Stimulated activated CD4-positive, alpha-beta T cell treated with anti-CD3 and anti-CD28 coated beads, Interleukin-1b, Interleukin-23, amount 100 ng/mL, for 4 hours (primary cell): ENCODE data around the gene CTTN.

ENCODE experiments used
- DNase-seq, 2 donors: peaks; one replicate each; pipeline ENCODE4 v3.0.0-alpha.2; 2020; ENCODE audit warnings: low read depth in 2 of 2

The CTTN gene

DNA sequence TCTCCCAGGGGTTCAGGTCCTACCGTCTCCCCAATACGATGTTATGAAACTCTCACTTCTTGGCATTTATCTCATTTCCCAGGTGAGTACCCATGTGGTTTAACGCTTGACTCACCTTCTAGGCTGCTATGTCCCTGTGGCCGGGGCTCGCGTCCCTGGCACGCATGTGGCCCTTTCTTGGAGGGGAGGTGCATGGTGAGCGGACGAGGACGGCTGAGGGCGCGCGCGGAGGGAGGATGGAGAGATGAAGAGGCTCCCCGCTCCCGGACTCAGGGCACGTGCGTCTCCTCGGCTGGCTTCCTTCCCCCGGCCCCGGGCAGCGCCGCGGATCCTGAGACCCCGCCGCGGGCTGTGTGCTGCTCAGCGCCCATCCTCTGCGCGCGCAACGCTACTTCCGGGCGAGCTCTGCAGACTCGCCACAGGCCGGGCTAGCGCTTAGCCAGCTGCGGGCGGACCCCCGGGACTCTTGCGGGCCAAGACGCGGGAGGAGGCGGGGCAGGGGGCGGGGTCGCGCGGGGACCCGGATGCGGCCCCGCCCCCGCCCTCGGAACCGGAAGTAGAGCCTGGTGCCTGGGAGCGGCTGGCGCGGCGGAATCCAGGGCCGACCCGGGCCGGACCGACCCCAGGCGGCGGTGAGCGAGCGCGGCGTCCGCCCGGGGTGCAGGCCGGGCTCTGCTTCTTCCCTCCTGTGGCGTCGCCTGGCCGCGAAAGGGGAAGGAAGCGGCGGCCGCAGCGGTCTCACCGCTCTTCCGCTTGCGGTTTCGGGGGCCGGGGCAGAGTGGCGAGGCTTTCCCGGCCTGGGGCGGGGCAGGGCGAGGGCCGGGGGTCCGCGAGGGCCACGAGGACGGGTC, at the start of gene CTTN:
CTTN (plus strand) TSS at position 547 of the 851 bp plus-strand sequence. CDS start 8,769 bp downstream, outside the sequence.
- peak; percentile 60 to 85 for DNase-seq

DNA sequence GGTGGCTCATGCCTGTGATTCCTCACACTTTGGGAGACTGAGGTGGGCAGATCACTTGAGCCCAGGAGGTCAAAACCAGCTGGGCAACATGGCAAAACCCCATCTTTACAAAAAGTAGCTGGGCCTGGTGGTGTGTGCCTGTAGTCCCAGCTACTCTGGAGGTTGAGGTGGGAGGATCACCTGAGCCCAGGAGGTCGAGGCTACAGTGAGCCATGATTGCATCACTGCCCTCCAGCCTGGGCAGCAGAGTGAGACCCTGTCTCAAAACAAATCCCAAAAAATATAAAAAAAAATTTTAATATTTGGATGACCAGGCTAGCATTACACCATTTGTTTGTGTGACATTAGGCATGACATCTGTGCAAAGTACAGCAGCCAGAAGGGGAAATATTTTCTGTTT, 49.7 kb upstream of the CTTN start:
- no peak for DNase-seq

DNA sequence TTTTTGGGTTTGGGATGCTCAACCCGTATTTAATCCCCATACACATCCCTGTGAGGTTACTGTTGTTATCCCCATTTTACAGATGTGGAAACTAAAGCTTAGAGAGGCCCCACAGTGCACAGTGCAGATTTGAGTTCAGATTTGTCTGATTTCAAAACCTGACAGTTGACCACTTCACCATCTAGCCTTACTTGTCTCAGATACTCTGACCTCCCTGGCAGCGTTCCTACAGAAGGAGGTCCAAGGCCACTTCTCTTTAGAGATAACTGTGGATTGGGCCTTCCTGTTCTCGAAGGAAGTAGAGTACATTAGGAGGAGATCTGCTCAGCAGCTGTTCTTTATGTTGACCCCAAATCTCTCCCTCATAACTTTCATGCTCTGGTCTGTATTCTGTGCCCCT, 46.7 kb upstream of the CTTN start:
- no peak for DNase-seq

DNA sequence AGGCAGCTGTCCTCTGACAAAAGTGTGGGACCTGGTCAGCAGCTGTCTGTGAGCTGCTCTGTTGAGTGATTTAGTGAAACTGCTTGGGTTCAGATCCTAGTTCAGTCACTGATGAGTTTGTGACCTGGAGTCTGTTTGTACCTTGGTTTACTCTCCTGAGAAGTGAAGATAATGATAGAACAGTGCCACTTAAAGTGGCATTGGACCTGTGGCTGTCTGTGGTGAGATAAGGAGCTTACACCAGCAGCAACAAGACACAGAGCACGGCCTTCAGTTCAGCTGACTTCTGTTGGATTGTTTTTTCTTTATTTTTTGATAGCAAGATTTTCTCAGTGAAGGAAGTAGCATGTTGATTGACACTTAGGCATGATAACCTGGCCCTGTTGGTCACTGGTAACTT, 46.2 kb upstream of the CTTN start:
- no peak for DNase-seq

DNA sequence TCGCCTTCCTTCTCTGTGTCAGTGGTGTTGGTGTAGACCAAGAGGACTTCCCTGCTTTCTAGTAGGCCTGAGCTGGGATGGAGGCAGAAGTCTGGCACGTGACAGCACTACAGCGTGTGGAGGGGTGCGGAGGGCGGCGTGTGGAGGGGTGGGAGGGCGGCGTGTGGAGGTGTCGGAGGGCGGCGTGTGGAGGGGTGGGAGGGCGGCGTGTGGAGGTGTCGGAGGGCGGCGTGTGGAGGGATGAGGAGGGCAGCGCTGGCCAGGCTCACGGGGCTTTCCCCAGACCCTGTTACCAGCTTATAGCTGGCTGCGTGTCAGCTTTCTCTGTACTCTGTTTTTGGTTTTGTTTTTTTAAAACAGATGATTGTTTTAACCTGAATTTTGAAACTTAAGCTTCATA, 45.7 kb upstream of the CTTN start:
- no peak for DNase-seq

DNA sequence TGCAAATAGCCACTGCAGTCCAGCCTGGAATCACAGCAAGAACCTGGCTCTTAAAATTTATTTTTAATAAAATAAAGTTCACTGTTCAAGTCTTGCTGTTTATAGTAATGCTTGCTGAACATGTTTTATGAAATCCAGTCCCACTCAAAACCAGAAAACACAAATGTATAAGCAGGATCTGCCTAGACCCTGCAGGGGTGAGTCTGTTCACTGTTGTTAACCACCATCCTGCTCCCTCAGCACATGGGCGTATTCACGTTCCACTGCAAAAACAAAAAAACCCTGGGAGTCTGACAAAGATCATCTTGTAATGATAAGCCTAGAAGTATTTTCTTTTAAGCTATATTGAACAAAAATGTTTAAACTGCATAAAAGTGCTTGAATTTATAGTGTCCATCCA, 45.0 kb upstream of the CTTN start:
- no peak for DNase-seq

DNA sequence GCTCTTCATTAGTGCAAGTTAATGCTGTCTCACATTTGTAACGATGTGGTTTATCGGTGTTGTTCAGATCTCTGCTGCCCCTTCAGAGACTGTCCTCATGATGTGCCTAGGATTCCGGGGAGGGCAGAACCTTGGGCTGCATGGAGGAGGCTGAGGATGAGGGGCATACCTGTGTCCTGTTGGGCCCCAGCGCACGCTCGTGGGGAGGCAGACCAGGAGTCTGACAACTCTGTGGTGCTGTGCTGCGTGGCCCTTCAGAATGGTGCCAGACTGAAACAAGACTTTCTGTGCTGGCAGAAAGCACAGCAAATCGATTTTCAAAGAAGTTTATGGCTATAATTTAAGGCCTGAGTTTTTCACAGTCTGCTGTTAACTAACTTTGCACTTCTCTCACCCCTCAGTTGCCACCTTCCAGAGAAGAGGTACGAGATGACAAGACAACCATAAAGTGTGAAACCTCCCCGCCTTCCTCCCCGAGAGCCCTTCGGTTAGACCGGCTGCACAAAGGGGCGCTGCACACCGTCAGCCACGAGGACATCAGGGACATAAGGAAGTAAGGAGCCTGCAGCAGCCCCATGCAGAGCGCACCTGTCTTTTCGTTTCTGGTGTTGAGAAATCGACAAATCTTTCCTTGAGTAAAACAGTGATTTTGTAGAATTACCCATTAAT, 44.3 kb upstream of the CTTN start:
- DNase-seq, result no peak

DNA sequence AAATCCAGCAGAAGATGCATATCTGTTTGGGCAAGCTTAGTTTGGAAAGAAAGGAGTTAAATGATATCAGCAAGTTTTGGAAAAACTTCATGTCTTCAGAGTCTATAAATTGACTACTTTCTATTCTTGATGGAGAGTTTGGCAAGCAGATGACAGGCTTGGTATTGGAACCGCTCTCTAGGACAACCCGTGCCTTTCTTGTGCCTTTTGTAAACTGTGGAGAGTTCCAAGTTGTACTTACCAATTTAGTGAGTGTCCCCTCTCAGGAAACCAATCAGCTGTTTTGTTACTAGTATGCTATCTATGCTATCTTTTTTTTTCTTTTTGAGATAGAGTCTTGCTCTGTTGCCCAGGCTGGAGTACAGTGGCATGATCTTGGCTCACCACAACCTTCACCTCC, 43.7 kb upstream of the CTTN start:
- DNase-seq, result no peak

DNA sequence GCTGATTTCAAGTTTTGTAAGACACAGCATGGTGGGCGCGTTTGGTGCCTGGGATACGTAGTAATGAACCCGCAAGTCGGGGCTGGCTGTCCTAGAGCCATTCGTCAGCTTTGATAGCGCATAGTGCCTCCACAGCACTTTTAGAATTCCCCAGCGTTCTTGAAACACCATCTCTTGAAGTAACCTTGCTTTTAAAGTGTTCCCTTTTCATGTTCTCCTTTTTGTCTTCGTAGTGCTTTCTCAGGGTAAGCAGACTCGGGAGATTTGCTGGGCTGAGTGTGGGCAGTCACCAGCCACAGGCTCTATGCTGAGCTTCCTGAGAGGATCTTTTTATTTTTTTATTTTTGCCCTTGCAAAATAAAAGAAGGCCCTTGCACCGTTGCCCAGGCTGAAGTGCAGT, 39.6 kb upstream of the CTTN start:
- DNase-seq, result no peak

DNA sequence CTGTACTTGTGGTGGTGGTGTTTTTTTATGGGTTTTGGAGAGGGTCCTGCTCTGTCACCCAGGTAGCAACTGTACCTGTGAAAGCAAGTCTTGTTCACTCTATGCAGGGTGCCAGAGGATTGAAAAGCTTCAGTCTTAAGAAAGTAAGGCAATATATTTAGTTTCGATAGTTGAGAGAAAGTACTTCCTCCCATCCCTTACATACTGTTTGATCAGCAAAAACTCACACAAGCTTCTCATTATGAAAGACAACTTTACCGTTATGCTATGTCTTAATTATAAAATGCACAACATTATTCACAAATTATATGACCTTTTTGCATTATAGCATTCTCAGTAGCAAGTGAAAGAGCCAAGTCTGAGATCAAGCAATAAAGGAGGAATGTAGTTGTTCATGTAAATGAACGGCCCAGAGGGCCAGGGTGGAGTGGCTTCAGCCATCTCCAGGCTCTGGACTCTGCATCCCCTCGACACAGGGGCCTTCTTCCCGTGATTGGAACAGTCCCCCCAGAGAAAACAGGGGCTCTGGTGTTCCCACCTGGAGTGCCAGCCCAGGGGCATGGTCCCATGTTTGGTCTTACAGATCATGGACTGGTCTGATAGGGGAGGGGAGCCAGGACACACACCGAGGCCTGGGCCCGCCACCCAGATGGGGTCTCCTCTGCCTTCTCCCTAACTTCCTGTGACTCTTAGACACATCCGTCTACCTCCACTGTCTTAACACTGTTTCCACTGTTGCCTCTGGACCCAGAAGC, 38.7 kb upstream of the CTTN start:
- DNase-seq, result no peak

DNA sequence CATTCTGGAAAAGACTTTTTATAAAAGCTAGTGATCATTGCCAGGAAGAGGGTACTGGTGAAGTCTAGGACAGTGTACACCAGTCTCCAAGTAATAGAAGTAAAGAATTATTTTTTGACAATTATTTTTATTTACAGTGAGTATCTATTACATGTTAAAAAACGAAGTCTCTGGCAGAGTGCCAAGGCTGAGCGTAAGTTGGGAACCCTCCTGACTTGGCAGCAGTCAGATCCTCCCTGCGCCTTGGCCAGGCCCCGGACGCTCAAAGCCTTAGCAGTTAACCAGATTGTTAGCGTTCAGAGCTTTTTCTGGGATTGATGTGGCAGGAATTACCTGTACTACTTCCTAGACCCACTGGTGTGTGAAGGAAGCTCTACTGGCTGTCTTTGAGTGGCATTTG, 38.1 kb upstream of the CTTN start:
- no peak for DNase-seq

DNA sequence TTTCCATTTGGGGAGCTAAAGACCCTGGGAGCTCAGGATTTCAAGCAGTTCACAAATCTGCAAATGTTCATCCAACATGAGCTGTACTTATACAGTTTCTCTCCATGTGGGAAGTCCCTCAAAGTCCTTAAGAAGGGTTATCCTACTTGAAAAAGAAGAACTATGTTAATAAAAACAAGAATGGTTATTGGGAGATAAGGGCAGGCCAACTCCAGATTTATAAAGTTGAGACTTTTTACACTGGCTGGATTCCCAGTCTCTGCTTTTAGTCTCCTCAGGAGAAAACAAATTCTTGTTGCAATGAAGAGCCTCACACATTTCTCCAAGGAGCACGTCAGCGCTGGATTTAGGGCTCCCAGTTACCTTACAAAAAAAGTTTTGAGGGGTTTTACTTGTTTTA, 34.2 kb upstream of the CTTN start:
- no peak for DNase-seq

DNA sequence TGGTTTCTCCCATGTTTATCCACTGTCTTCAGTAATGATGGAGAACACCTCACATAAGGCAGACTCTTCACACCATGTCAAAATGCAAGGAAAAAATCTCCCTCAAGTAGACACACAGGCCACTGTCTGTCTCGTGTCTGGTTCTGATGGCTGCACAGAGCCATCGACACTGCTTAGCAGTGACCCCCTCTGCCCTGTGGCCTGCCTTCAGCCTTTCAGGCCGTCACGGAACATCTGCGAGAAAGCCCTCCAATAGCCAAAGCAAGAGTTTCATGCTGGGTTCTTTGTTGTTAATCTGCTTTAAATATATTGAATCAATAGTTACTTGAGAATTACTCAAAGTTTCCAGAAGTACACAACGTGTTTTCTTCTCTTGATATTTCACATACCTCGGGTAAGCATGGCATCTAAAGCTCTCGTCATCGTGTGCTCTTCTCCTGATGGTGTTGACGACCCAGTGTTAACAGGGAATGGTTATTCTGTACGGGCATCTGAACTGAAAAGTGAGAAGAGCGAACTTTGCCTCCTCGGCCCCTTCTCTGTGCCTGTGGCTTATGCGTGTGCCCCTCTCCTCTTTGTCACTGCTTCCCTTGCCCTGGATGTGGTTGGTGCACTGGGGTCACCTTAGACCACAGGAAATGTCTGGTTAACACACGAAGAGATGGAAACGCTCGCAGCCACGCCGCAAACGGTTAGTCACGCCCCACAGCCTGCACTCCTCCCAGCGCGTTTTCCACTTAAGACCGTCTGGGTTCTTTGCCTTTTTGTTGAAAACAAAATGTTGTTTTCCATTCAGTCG, 33.4 kb upstream of the CTTN start:
- DNase-seq, result peak; percentile 29 to 49

DNA sequence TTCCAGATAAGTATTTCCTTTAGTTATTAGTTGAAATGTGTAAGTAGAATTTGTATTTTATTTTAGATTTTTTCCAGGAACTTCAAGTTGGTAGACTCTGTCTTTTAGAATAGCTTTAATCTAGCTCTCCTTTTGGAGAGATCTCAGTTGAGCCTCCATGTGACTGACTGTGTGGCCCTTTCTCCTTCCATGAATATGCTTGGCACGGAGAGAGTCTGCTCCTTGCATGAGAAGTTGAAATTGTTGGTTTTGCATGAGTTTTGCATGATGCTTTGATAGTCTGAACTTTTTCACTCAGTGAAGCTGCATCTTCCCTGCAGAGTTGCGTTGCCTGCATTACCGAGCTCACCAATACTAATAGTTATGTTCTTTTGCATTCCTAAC, 32.8 kb upstream of the CTTN start:
- DNase-seq, result no peak

DNA sequence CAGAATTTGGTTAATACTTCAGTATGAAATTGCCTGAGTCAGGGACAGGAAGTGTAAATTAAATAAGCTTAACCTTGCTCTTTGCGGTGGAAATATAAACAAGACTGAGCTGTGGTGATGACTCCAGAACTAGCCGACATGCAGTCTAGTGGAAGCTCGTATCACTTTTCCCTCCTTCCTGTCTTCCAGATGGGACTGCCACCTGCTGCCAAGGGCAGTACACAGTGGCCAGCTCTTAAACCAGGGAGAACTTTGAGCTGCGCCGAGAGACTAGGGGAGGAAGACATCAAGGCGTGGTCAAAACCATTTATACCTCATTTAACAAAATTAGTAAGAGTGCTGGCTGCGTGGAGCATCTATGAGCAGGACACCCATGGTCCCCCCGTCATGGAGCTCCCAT, 31.3 kb upstream of the CTTN start:
- no peak for DNase-seq

DNA sequence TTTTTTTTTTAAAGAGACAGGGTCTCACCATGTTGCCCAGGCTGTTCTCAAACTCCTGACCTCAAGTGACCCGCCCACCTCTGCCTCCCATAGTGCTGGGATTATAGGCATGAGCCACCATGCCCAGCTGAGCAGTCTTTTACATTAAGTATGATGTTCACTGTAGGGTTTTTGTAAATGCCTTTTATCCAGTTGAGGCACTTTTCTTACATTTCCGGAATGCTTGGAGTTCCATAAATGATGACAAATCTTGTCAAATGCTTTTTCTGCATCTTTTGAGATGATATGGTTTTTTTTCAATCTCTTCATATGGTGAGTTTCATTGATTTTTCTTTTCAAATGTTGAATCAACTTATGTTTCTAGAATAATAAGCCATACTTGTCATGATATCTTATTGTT, 29.4 kb upstream of the CTTN start:
- DNase-seq, result no peak

DNA sequence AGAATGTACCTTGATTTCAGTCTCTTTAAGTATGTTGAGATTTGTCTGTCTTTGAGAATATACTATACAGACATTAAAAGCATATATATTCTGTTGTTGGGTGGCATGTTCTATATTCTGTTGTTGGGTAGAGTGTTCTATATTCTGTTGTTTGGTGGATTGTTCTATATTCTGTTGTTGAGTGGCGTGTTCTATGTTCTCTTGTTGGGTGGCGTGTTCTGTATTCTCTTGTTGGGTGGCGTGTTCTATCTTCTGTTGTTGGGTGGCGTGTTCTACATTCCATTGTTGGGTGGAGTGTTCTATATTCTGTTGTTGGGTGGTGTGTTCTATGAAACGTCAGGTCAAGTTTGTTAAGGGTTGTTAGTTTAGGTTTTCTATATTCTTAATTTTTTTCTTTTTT, 27.1 kb upstream of the CTTN start:
- no peak for DNase-seq

DNA sequence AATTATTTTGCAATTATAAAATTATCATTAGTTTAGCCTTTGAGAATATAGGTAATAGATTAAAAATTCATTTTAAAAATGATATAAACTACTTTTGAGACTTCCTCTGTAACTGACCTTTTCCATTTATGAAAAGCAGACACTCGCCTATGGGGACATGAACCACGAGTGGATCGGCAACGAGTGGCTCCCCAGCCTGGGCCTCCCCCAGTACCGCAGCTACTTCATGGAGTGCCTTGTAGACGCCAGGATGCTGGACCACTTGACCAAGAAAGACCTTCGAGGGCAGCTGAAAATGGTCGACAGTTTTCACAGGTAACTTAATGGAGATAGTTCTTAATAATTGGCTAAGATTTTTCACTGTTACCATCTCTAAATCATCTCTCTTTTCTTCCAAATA, 26.3 kb upstream of the CTTN start:
- DNase-seq, result no peak

DNA sequence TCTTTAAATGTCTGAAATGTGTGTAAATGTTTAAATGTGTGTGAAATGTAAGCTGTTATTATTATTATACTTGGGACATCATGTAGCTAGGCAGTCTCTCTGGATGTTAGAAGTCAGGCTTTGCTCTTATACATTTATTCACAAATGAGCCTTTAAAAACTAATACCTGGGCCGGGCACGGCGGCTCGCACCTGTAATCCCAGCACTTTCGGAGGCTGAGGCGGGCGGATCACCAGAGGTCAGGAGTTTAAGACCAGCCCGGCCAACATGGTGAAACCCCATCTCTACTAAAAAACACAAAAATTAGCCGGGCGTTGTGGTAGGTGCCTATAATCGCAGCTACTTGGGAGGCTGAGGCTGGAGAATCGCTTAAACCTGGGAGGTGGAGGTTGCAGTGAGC, 21.7 kb upstream of the CTTN start:
- DNase-seq, result no peak

DNA sequence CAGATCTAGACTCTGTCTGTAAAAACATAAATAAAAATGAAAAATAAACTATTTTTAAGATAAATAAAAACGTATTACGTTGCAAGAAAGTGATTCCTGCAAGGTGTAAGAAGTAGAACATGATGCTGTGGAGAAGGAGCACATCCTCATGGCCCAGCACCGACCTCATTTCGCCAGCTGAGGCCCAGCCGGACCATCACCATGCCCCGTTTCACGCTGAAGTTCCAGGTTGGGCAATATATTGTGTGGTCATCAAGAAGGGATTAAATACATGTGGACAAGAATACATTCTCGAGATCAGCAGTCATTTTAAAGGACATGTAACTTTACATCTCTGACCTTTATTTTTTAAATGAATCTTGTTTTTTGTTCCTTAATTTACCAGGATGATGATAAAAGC, 20.7 kb upstream of the CTTN start:
- no peak for DNase-seq

DNA sequence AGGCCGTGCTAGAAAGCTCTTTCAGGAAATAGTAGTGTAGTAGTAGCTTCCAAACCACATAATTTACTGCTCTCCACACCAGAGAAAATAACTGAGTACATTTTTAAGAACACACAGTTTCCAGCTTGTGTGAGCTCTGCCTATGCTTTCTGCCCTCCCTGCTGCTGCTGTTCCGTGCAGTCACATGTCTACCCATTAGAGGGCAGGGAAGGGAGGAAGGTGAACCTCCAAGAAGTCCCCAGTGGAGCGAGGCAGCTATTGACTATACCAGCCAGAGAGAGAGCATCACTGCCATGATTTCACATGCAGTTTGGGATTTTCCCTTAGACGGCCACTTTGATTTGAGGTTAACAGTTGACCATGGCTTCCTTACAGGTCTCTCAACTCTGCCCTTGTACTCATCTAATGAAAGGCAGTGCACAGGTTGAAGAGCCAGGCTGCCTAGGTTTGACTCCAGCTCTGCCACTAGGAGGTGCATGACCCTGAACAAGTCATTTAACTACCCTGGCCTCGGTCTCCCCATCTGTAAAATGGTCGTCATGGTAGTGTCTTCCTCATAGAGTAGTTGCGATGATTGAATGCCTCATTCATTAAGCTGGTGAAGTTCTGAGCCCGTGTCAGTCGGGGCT, 19.7 kb upstream of the CTTN start:
- DNase-seq, result no peak

DNA sequence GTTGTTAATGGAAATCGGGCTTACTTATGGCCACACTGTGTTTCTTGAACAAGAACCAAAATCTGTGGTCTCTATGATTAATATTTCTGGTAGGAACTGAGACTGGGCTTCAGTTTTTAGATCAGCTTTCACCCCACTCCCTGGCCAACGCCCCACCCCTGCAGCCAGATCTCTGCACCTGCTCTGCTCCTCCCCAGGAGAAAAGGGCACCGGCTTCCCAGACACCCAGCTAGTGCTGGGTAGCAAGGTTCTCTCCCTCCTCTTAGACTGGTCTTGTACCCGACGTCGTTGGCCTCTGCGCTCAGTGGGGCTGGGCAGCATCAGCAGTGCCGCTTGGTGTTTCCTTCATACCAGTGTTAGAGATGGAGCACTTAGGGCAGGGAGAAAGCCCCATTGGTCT, 17.0 kb upstream of the CTTN start:
- DNase-seq, result no peak
